GM13976 (cell line): ENCODE data around the gene SLC39A11.

Experiments
- DNase-seq: peaks from one replicate; pipeline ENCODE4 v3.0.0; 2012; ENCODE audit warnings: low spot score
- in situ Hi-C: fragments of 300-500 bp; cut with MboI; formaldehyde crosslinking; loops from one replicate; pipeline ENCODE4 v1.12.0; 2022; ENCODE audit warnings: low sequenced_read_pairs, mixed read lengths, inconsistent platforms; ENCODE audit not compliant: unreplicated experiment
- TF ChIP-seq, protein P1 (sequence below): IDR thresholded peaks from 2 replicates; pipeline ENCODE4 v1.5.1; 2012; ENCODE audit warnings: borderline replicate concordance, mild to moderate bottlenecking; ENCODE audit not compliant: insufficient read depth; ENCODE audit errors: extremely low read depth, missing control alignments, control extremely low read depth

SLC39A11 gene

DNA sequence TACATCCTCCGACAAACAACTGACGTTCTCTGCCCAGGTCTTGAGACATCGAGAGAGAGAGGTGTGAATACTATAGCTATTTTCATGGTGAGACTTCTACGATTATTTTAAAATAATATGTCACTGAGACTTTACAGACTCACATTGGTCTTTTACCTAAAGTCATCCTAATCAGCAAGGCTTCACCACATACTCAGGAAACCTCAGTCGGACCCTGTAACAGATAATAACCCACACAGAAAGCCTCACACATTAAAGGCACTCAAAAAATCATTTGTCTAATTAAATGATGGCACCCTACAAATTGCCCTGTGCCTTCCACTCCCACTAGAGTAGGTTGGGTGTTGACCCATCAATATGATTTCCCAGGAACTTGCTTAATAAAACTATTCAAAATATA, 19.8 kb upstream of the SLC39A11 start:
- TF ChIP-seq, protein P1, sequence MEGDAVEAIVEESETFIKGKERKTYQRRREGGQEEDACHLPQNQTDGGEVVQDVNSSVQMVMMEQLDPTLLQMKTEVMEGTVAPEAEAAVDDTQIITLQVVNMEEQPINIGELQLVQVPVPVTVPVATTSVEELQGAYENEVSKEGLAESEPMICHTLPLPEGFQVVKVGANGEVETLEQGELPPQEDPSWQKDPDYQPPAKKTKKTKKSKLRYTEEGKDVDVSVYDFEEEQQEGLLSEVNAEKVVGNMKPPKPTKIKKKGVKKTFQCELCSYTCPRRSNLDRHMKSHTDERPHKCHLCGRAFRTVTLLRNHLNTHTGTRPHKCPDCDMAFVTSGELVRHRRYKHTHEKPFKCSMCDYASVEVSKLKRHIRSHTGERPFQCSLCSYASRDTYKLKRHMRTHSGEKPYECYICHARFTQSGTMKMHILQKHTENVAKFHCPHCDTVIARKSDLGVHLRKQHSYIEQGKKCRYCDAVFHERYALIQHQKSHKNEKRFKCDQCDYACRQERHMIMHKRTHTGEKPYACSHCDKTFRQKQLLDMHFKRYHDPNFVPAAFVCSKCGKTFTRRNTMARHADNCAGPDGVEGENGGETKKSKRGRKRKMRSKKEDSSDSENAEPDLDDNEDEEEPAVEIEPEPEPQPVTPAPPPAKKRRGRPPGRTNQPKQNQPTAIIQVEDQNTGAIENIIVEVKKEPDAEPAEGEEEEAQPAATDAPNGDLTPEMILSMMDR, result no peak
- in situ Hi-C loops, result no loop called here
- no peak for DNase-seq

DNA sequence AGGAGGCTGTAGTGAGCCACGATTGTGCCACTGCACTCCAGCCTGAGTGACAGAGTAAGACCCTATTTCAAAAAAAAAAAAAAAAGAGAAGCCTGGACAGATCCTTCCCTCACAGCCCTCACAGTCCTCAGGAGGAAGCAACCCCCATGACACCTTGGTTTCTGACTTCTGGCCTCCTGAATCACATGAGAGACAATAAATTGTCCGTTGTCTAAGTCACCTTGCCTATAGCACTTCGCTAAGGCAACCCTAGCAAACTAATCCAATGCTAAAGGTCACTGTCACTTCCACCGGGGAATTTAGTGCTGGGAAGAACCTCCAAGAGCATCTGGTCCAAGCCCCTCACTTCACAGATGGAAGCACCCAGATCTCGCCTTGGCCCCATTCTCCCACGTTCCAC, 18.9 kb upstream of the SLC39A11 start:
- DNase-seq, result no peak
- TF ChIP-seq, protein P1, result no peak
- in situ Hi-C loops, result no loop called here

DNA sequence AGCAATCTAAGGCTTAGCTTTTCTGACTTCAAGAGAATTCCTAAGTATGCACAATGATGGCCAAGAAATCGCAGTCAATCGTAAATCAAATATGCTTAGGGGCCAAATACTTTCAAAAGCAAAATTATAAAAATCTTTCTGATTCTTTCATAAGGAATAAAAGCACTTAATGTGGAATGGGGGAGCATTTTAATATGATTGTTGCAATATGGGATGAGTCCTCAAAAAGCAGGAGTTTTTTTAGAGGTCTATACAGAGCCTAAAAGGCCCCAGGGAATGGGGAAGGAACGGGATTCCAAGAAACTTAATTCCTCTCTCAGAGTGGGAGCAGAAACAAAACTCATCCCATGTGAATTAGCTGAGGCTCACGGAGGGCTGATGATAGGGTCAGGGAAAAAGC, 14.7 kb upstream of the SLC39A11 start:
- in situ Hi-C loops, result no loop called here
- TF ChIP-seq, protein P1, result no peak
- DNase-seq, result no peak

DNA sequence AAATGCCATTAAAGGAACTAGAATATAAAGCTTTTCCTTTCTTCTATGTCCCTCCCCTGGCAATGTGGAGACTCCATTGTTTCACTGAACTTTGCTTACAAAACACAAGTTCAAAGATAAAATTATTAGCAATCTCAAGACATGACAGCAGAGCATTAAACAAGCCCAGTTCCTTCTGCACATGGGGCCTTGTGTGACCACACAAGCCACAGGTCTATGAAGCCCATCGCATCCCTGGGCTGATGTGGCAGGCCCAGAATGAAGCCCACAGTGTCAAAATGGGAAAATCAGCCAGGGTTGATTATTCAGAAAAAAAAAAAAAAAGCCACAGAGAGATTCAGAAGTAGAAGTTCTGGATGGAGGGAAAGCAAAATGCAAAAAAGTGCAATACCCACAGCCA, 12.9 kb upstream of the SLC39A11 start:
- DNase-seq, result no peak
- in situ Hi-C loops, result no loop called here

DNA sequence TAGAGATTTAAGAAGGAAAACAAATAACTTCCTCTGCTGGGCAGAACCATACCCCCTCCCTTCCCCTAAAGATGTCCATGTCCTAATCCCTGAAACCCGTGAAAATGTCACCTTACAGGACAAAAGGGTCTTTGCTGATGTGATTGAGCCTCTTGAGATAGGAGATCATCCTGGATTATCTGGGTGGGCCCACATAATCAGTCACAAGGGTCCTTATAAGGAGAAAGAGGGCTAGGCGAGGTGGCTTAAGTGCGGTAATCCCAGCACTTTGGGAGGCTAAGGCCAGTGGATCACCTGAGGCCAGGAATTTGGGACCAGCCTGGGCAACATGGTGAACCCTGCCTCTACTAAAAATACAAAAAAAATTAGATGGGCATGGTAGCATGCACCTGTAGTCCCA, 12.0 kb upstream of the SLC39A11 start:
- DNase-seq, result no peak
- TF ChIP-seq, protein P1, result no peak
- in situ Hi-C loops, result no loop called here

More for the DNA sequence above, 12.9 kb upstream of the SLC39A11 start:
- TF ChIP-seq, protein P1, result no peak

DNA sequence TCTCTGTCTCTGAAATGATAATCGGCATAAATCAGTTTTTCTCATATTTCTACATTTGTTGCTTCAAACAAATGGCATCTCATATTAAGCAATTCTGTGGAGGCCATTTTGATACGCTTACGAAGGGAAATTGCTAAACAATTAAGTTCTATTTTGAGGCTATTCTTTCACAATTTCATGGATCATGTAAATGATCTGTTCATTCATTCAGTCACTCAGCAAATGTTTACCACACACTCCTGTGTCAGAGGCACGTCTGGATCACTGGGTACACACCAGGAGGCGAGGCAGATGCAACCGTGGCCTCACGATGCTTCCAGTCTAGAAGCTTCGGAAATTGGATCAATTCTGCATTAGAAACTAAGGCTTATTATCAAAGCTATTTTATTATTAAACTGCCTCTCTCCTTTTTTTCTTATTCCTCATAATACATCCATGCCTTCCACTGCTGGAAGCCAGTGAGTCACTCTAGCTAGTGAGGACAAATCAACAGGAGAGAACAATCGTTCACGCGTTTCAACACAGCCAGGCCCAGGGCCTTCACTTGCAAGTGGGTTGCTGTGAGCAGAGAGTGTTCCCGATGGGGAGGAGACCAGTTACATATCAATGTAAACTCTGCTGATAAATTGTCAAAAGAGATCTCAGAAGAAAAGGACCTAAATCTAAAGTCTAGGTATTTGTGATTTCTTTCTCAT, 11.3 kb upstream of the SLC39A11 start:
- no peak for DNase-seq
- TF ChIP-seq, protein P1, result no peak
- in situ Hi-C loops, result no loop called here
